Lower leg skin (tissue), 4 donors: Measurements from ENCODE around the gene NOL3. TPM values are rescaled to one million over a fixed set of nuclear protein-coding genes. Genes with fewer than 3 reads are reported as not detected.

Experiments
- DNase-seq, 2 donors: peaks; one replicate each; pipeline ENCODE4 v3.0.0-alpha.2; 2019; ENCODE audit warnings: low spot score in 2 of 2
- H3K4me3 ChIP-seq: fragments of 200-600 bp; sonication (generic); 2 replicates; pipeline ENCODE4 v1.5.1; 2017; ENCODE audit warnings: mild to moderate bottlenecking, low read depth; ENCODE audit not compliant: poor library complexity, severe bottlenecking
- CTCF ChIP-seq, 3 donors: fragments of 450-650 bp; IDR thresholded peaks; one replicate each; pipeline ENCODE4 v1.5.1; 2016; ENCODE audit warnings: antibody characterized with exemption in 3 of 3, mild to moderate bottlenecking in 3 of 3, moderate library complexity in 2 of 3
- POLR2A ChIP-seq, 2 donors: fragments of 450-650 bp; IDR thresholded peaks; one replicate each; pipeline ENCODE4 v1.6.1; 2016 to 2017; ENCODE audit warnings: antibody characterized with exemption in 2 of 2, mild to moderate bottlenecking in 1 of 2, moderate library complexity in 1 of 2
- WGBS, 2 donors: methylation state at CpG; one replicate each; pipeline ENCODE4 v1.1.5; 2018; 5-methylcytosine and 5-hydroxymethylcytosine counted together
- intact Hi-C: fragments of 100-400 bp; cut with DNase I; formaldehyde crosslinking; loops from one replicate; pipeline ENCODE4 v1.15.0; 2023; ENCODE audit warnings: low total_unique reads
- total RNA-seq, 4 donors: library from RNA; depleted of rRNA; stranded (reverse); fragments of >200 nt; gene quantifications; one replicate each; pipeline ENCODE4 v1.1.0, GENCODE V29; 2016

NOL3 gene
- total RNA-seq, 4 donors from 2014 or later = 84.3 to 139 (median 115) TPM

- whole genome bisulfite sequencing, 2 donors = 84 to 90% methylated on average over 5 of the region's 5 CpGs
- intact Hi-C loops = no loop called here
- H3K4me3 ChIP-seq = no peak overlapping the region
- DNase-seq = no peak
- TF ChIP-seq CTCF (IDR thresholded peaks at IDR 0.05) (no peak), POLR2A (IDR thresholded peaks at IDR 0.05) (no peak)
Measured at GRCh38 chr16:67166598-67167168, 3.7 kb upstream of the NOL3 start.

GRCh38 chr16:67167588-67167987, 2.8 kb upstream of the NOL3 start:
- H3K4me3 ChIP-seq = no peak overlapping the region
- TF ChIP-seq CTCF (IDR thresholded peaks at IDR 0.05) (no peak), POLR2A (IDR thresholded peaks at IDR 0.05) (no peak)
- intact Hi-C loops = no loop called here
- DNase-seq = no peak
- 88 to 95% methylated on average over 7 of the region's 7 CpGs for WGBS, 2 donors

GRCh38 chr16:67169011-67169451, 1.3 kb upstream of the NOL3 start:
- intact Hi-C loops = no loop called here
- WGBS, 2 donors = 66 to 74% methylated on average over 9 of the region's 9 CpGs

GRCh38 chr16:67169642-67170167, 633 bp upstream of the NOL3 start:
- DNase-seq = no peak
- WGBS, 2 donors = 9 to 17% methylated on average over 22 to 24 of the region's 24 CpGs
- TF ChIP-seq POLR2A (IDR thresholded peaks at IDR 0.05) (no peak), CTCF (IDR thresholded peaks at IDR 0.05) (no peak)
- H3K4me3 ChIP-seq = peak overlapping the region; percentile 11
- intact Hi-C loops = no loop called here

More at GRCh38 chr16:67169011-67169451, 1.3 kb upstream of the NOL3 start:
- H3K4me3 ChIP-seq = no peak overlapping the region
- TF ChIP-seq CTCF (IDR thresholded peaks at IDR 0.05) = no peak
- DNase-seq = no peak

DNA sequence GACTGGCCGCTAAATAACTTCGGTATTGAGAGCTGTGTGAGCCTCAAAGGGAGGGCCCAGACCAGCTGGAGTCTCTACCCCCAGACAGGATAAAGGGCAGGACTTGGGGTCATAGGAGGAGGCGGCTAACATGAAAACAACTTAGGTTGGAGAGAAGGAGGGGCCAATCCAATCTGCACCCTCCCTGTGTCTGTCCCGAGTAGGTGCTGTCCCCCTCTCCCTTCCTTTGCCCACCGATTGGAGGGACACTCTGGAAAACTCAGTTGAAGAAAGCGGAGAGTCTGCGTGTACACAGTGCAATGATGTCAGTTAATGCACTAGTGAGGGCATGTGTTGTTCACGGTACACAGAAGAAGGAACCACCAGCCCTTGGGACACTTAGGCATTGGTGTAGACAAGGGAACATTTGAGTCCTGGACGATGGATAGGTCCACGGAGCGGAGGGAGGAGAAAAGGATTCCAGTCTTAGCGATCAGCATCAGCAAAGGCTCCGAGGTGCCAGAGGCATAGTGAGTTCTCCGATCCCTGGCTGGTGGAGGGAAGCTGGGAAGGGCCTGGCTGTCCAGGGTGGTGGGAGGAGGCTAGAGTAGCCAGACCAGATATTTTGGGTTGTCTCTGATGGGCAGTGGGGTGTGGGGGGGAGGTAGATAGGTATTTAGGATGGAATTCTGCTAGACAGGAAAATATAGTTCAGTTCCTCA, 761 bp downstream of the NOL3 start:
- no peak overlapping the region for H3K4me3 ChIP-seq
- intact Hi-C loops = no loop called here
- WGBS, 2 donors = 29 to 31% methylated on average over 14 of the region's 14 CpGs

DNA sequence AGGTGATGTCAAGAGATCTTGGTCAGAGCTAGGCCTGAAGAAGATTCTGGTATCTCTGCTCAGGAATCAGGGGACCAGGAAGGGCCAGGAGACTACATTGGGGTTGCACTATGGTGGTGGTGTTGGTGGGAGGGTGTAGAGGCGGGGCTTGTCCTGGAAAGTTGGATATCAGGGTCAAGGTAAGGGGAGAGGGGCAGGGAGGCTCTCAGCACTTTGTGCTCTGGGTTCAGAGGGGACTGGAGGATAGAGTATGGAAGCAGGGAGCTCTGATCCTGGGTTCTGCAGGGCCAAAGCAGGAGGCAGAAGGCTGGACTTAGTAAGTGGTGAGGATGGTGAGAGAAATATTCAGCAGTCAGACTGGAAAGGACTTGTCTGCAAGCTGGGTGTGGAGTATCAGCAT, 3.0 kb downstream of the NOL3 start:
- 86 to 90% methylated on average over 1 of the region's 1 CpG for WGBS, 2 donors
- TF ChIP-seq POLR2A (IDR thresholded peaks at IDR 0.05) (no peak), CTCF (IDR thresholded peaks at IDR 0.05) (no peak)
- no peak overlapping the region for H3K4me3 ChIP-seq
- intact Hi-C loops = no loop called here
- DNase-seq = no peak

More for the DNA sequence above, 761 bp downstream of the NOL3 start:
- no peak for TF ChIP-seq POLR2A (IDR thresholded peaks at IDR 0.05)
- no peak for DNase-seq
